Lower lobe of right lung (tissue), 2 donors: ENCODE measurements around the gene ITPKC. TPM values are rescaled to one million over a fixed set of nuclear protein-coding genes. Genes with fewer than 3 reads are reported as not detected.

Experiments used
- ATAC-seq, 2 donors: fragments of 200-7000 bp; cut with Tn5 transposase; one replicate each; pipeline ENCODE4 v1.9.1; 2020 to 2022; ENCODE audit warnings: mild to moderate bottlenecking in 2 of 2, moderate library complexity in 2 of 2
- DNase-seq: peaks from one replicate; pipeline ENCODE4 v3.0.0-alpha.2; 2020
- H3K27ac ChIP-seq: fragments of 200-600 bp; one replicate; pipeline ENCODE4 v1.8.0; 2022
- H3K27me3 ChIP-seq: fragments of 200-600 bp; one replicate; pipeline ENCODE4 v1.8.0; 2022; ENCODE audit warnings: low read depth
- H3K36me3 ChIP-seq: fragments of 200-600 bp; one replicate; pipeline ENCODE4 v1.8.0; 2022; ENCODE audit warnings: mild to moderate bottlenecking
- H3K4me1 ChIP-seq: fragments of 200-600 bp; one replicate; pipeline ENCODE4 v1.8.0; 2022
- H3K4me3 ChIP-seq: fragments of 200-600 bp; one replicate; pipeline ENCODE4 v1.8.0; 2022; ENCODE audit warnings: mild to moderate bottlenecking
- H3K9me3 ChIP-seq: fragments of 200-600 bp; one replicate; pipeline ENCODE4 v1.8.0; 2022
- CTCF ChIP-seq: fragments of 200-600 bp; IDR thresholded peaks from one replicate; pipeline ENCODE4 v1.8.0; 2022; ENCODE audit warnings: antibody characterized with exemption, mild to moderate bottlenecking
- intact Hi-C: fragments of 100-400 bp; cut with DNase I; formaldehyde crosslinking; loops from one replicate; pipeline ENCODE4 v1.11.0; 2022
- total RNA-seq: library from RNA; stranded (reverse); fragmentation: NEBNext Ultra II Directional; extraction: Animal tissue kit (Norgen Biotek cat#: 25700); gene quantifications from one replicate; pipeline ENCODE4 v1.2.1, GENCODE V29; 2021
- donor health status: DM: no; HTN: yes; CAD: no; lungs with severe emphysema.

The ITPKC gene
- total RNA-seq, 1 donor from 2014 or later = 34.9 TPM

- no peak overlapping the region for H3K4me3 ChIP-seq
- intact Hi-C loops = no loop called here
Observed at GRCh38 chr19:40742886-40743285, 26.0 kb downstream of the ITPKC start.

GRCh38 chr19:40743926-40744325 lies 27.0 kb downstream of the ITPKC start:
- H3K27me3 ChIP-seq = no peaks in the 10 kb centered on the region
- DNase-seq (no peak), ATAC-seq (no peak)
- no peaks in the 10 kb centered on the region for H3K9me3 ChIP-seq
- H3K36me3 ChIP-seq = peaks cover 22% of the 10 kb centered on the region
- H3K27ac ChIP-seq = peak overlapping the region; percentile 72
- intact Hi-C loops = no loop called here
- no peak for TF ChIP-seq CTCF
- H3K4me1 ChIP-seq = peaks cover 45% of the 10 kb centered on the region
- H3K4me3 ChIP-seq = peak overlapping the region; percentile 30

More at GRCh38 chr19:40742886-40743285, 26.0 kb downstream of the ITPKC start:
- no peak for ATAC-seq
- H3K36me3 ChIP-seq = peaks cover 33% of the 10 kb centered on the region
- peaks cover 35% of the 10 kb centered on the region for H3K4me1 ChIP-seq
- DNase-seq = no peak
- H3K27ac ChIP-seq = no peak overlapping the region
- no peaks in the 10 kb centered on the region for H3K27me3 ChIP-seq
- no peaks in the 10 kb centered on the region for H3K9me3 ChIP-seq
- no peak for TF ChIP-seq CTCF

- no peaks in the 10 kb centered on the region for H3K9me3 ChIP-seq
- H3K27ac ChIP-seq = peak overlapping the region; percentile 72
- peak overlapping the region; percentile 30 for H3K4me3 ChIP-seq
- DNase-seq = peak; percentile 63
- no peaks in the 10 kb centered on the region for H3K27me3 ChIP-seq
- ATAC-seq = peak; percentile 67 to 80
- peaks cover 14% of the 10 kb centered on the region for H3K36me3 ChIP-seq
- peak; percentile 17 for TF ChIP-seq CTCF
- H3K4me1 ChIP-seq = peaks cover 53% of the 10 kb centered on the region
- intact Hi-C loops = no loop called here
Observed at GRCh38 chr19:40744554-40745401, 27.9 kb downstream of the ITPKC start.

GRCh38 chr19:40745402-40745780 lies 28.5 kb downstream of the ITPKC start:
- no peak for ATAC-seq

GRCh38 chr19:40747536-40747935 lies 30.6 kb downstream of the ITPKC start:
- no peak overlapping the region for H3K4me3 ChIP-seq
- no peak for TF ChIP-seq CTCF
- no peaks in the 10 kb centered on the region for H3K36me3 ChIP-seq
- no peaks in the 10 kb centered on the region for H3K27me3 ChIP-seq
- no peaks in the 10 kb centered on the region for H3K9me3 ChIP-seq
- H3K4me1 ChIP-seq = peaks cover 53% of the 10 kb centered on the region
- ATAC-seq (no peak), DNase-seq (no peak)
- H3K27ac ChIP-seq = peak overlapping the region; percentile 90
- intact Hi-C loops = no loop called here

More at GRCh38 chr19:40745402-40745780, 28.5 kb downstream of the ITPKC start:
- no peaks in the 10 kb centered on the region for H3K27me3 ChIP-seq
- no peak for DNase-seq
- H3K36me3 ChIP-seq = peaks cover 8% of the 10 kb centered on the region
- no peak for TF ChIP-seq CTCF
- H3K4me3 ChIP-seq = peak overlapping the region; percentile 29
- no peaks in the 10 kb centered on the region for H3K9me3 ChIP-seq
- peaks cover 49% of the 10 kb centered on the region for H3K4me1 ChIP-seq
- peak overlapping the region; percentile 72 for H3K27ac ChIP-seq
- intact Hi-C loops = no loop called here
